ENCODE measurements around the gene GLYATL3. TPM values are rescaled to one million over a fixed set of nuclear protein-coding genes. Genes with fewer than 3 reads are reported as not detected.

The GLYATL3 gene
- total and polyA plus RNA-seq, 7 experiments from 2014 or later = not detected

DNA sequence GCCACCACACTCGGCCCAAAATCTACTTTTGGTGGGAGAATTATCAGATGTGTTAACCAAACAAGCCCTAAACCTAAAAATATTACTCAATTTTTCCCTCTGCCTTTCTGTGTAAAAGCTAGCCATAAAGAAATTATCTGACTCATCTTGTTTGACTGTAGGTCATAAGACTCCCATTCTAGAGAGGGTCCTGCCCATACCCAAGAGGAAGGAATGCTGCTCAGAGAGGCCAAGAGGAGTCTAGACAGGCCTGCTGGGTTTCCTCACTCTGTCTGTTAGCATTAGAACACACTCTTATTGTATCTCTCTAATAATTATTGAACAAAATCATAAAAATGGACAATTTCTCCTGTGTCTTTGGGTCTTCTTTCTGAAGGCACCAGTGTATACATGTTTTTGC, 76.9 kb downstream of the GLYATL3 start:
- Mint-ChIP-seq H3K9me3 (peaks cover 0 to 3% (median 0%) of the 10 kb centered on the region in 11 donors), H3K27me3 (peaks cover 0 to 24% (median 11%) of the 10 kb centered on the region in 5 donors), H3K4me3 (no peak overlapping the region), H3K36me3 (no peaks in the 10 kb centered on the region), H3K4me1 (no peaks in the 10 kb centered on the region), H3K27ac (no peak overlapping the region)
- intact Hi-C loops (cut with micrococcal nuclease) = no loop called here
- ATAC-seq (no peak), DNase-seq (no peak)
- Histone ChIP-seq H3K27me3 (ENCODE audit: control insufficient read depth in 2 of 2, insufficient read depth in 2 of 2, low read length in 2 of 2) (no peaks in the 10 kb centered on the region), H3K9me3 (ENCODE audit: control insufficient read depth in 2 of 3, low read length in 3 of 3) (no peaks in the 10 kb centered on the region), H3K4me3 (ENCODE audit: low read length) (no peak overlapping the region), H3K36me3 (ENCODE audit: control insufficient read depth in 2 of 3, insufficient read depth in 3 of 3, low read length in 3 of 3) (no peaks in the 10 kb centered on the region), H3K4me1 (ENCODE audit: control insufficient read depth in 2 of 2, insufficient read depth in 2 of 2, low read length in 2 of 2) (no peaks in the 10 kb centered on the region), H3K27ac (ENCODE audit: low read depth, low read length) (no peak overlapping the region)
- CTCF ChIA-PET = no interaction called here
- POLR2A ChIA-PET = no interaction called here

Other genes starting within 250 kb of the GLYATL3 start
- gene MMUT, start 36.7 kb upstream of the GLYATL3 start, total RNA-seq = 10 to 100 TPM in 3 of 5 experiments, 1 to 10 TPM in 2; 6.5 to 15.4 (median 12.5) TPM
- gene MMUT, start 36.7 kb upstream of the GLYATL3 start, polyA plus RNA-seq = 10 to 100 TPM in 1 of 2 donors, 1 to 10 TPM in 1; 10.0 to 12.4 TPM
- 10 to 100 TPM in 1 of 5 experiments, 1 to 10 TPM in 4; 1.2 to 11.4 (median 5.0) TPM for gene CENPQ, start 36.6 kb upstream of the GLYATL3 start, total RNA-seq
- gene CENPQ, start 36.6 kb upstream of the GLYATL3 start, polyA plus RNA-seq = 1 to 10 TPM; 2.7 to 3.3 TPM
- under 1 TPM in 1 of 5 experiments, not detected in 4; 0.29 TPM for gene C6orf141, start 50.7 kb downstream of the GLYATL3 start, total RNA-seq
- gene C6orf141, start 50.7 kb downstream of the GLYATL3 start, polyA plus RNA-seq = not detected
- not detected for gene RHAG, start 136.9 kb downstream of the GLYATL3 start, total RNA-seq
- not detected for gene RHAG, start 136.9 kb downstream of the GLYATL3 start, polyA plus RNA-seq
- gene CRISP2, start 213.6 kb downstream of the GLYATL3 start, total RNA-seq = not detected
- not detected for gene CRISP2, start 213.6 kb downstream of the GLYATL3 start, polyA plus RNA-seq
- not detected for gene CRISP3, start 244.5 kb downstream of the GLYATL3 start, total RNA-seq
- gene CRISP3, start 244.5 kb downstream of the GLYATL3 start, polyA plus RNA-seq = not detected